Hematopoietic multipotent progenitor cell treated with erythropoietin and hydrocortisone succinate and interleukin-3 and kit ligand, for 8 days (in vitro differentiated cells): ENCODE data around the gene PCDHAC2.
A peak's percentile ranks its signal among the peaks of the same experiment; 100 is the strongest.

Experiments
- DNase-seq: peaks from one replicate; pipeline ENCODE4 v3.0.0-alpha.2; 2015

PCDHAC2 gene

GRCh38 chr5:140966293-140967225, at the start of gene PCDHAC2:
Gene PCDHAC2, plus strand, starts transcription at chr5:140966476. Its CDS starts 291 bp downstream, at chr5:140966767.
- no peak for DNase-seq

GRCh38 chr5:140923601-140924000, 42.7 kb upstream of the PCDHAC2 start:
- DNase-seq, result no peak

GRCh38 chr5:140925806-140926442, 40.4 kb upstream of the PCDHAC2 start, which contains the start of gene PCDHAC1:
Gene PCDHAC1, plus strand, starts transcription at chr5:140926299. Its CDS starts 594 bp downstream, at chr5:140926893.
- DNase-seq, result no peak

GRCh38 chr5:140926443-140927227, 39.6 kb upstream of the PCDHAC2 start:
- peak; percentile 1 for DNase-seq

GRCh38 chr5:140927228-140927573, 39.1 kb upstream of the PCDHAC2 start:
- DNase-seq, result no peak

GRCh38 chr5:140934964-140935606, 31.2 kb upstream of the PCDHAC2 start:
- no peak for DNase-seq

GRCh38 chr5:140946578-140946977, 19.7 kb upstream of the PCDHAC2 start:
- DNase-seq, result no peak

- DNase-seq, result no peak
Measured at GRCh38 chr5:140951636-140952035, 14.6 kb upstream of the PCDHAC2 start.

GRCh38 chr5:140953234-140953633, 13.0 kb upstream of the PCDHAC2 start:
- DNase-seq, result no peak

GRCh38 chr5:140962190-140962589, 4.1 kb upstream of the PCDHAC2 start:
- DNase-seq, result no peak

- no peak for DNase-seq
Measured at GRCh38 chr5:140964356-140964755, 1.9 kb upstream of the PCDHAC2 start.

- no peak for DNase-seq
Measured at GRCh38 chr5:140965905-140966292, 377 bp upstream of the PCDHAC2 start.

- no peak for DNase-seq
Measured at GRCh38 chr5:140967226-140967893, 1.1 kb downstream of the PCDHAC2 start.

GRCh38 chr5:140969880-140970279, 3.6 kb downstream of the PCDHAC2 start:
- DNase-seq, result no peak

- DNase-seq, result no peak
Measured at GRCh38 chr5:140973550-140973949, 7.3 kb downstream of the PCDHAC2 start.

GRCh38 chr5:140977003-140977402, 10.7 kb downstream of the PCDHAC2 start:
- no peak for DNase-seq

- DNase-seq, result no peak
Measured at GRCh38 chr5:140978260-140978659, 12.0 kb downstream of the PCDHAC2 start.

GRCh38 chr5:140978983-140979382, 12.7 kb downstream of the PCDHAC2 start:
- no peak for DNase-seq

GRCh38 chr5:140982083-140982716, 15.9 kb downstream of the PCDHAC2 start:
- no peak for DNase-seq

- no peak for DNase-seq
Measured at GRCh38 chr5:140986117-140986521, 19.8 kb downstream of the PCDHAC2 start.

- no peak for DNase-seq
Measured at GRCh38 chr5:140988100-140988499, 21.8 kb downstream of the PCDHAC2 start.

- DNase-seq, result no peak
Measured at GRCh38 chr5:140988608-140989007, 22.3 kb downstream of the PCDHAC2 start.
